Esophagus squamous epithelium (tissue), 5 donors: Measurements from ENCODE around the gene SLC28A3. TPM values are rescaled to one million over a fixed set of nuclear protein-coding genes. Genes with fewer than 3 reads are reported as not detected.

Experiments
- DNase-seq: peaks from one replicate; lab custom pipeline; 2025; lab: John Stamatoyannopoulos, UW
- H3K27ac ChIP-seq, 4 donors: fragments of 200-600 bp; sonication (generic); one replicate each; pipeline ENCODE4 v1.5.1; 2016 to 2019; ENCODE audit warnings: mild to moderate bottlenecking in 1 of 4
- H3K27me3 ChIP-seq, 4 donors: fragments of 200-600 bp; sonication (generic); 1 replicate in 3 of 4; 2 replicates in 1 of 4; pipeline versions ENCODE4 v1.5.1 to v1.6.0; 2017 to 2021; ENCODE audit warnings: antibody characterized with exemption in 1 of 4
- H3K36me3 ChIP-seq, 3 donors: fragments of 200-600 bp; sonication (generic); one replicate each; pipeline ENCODE4 v1.5.1; 2016 to 2019
- H3K4me1 ChIP-seq, 3 donors: fragments of 200-600 bp; sonication (generic); one replicate each; pipeline ENCODE4 v1.5.1; 2017 to 2019
- H3K4me3 ChIP-seq, 4 donors: fragments of 200-600 bp; sonication (generic); 1 replicate in 3 of 4; 2 replicates in 1 of 4; pipeline ENCODE4 v1.5.1; 2016 to 2019; ENCODE audit warnings: mild to moderate bottlenecking in 2 of 4, moderate library complexity in 1 of 4
- H3K9me3 ChIP-seq, 3 donors: fragments of 200-600 bp; sonication (generic); one replicate each; pipeline ENCODE4 v1.5.1; 2016 to 2019
- CTCF ChIP-seq, 6 experiments: fragments of 450-650 bp in 4 of 6; fragments of 200-600 bp in 2 of 6; sonication (generic) in 2 of 6; IDR thresholded peaks; one replicate each; pipeline ENCODE4 v1.5.1; 2016 to 2019; ENCODE audit warnings: antibody characterized with exemption in 6 of 6, mild to moderate bottlenecking in 4 of 6, moderate library complexity in 4 of 6
- POLR2A ChIP-seq, 4 donors: fragments of 450-650 bp; IDR thresholded peaks; one replicate each; pipeline ENCODE4 v1.6.1; 2017; ENCODE audit warnings: antibody characterized with exemption in 4 of 4, mild to moderate bottlenecking in 4 of 4, moderate library complexity in 3 of 4
- WGBS, 2 donors: methylation state at CpG; one replicate each; pipeline ENCODE4 v1.1.5; 2018; 5-methylcytosine and 5-hydroxymethylcytosine counted together
- intact Hi-C: fragments of 100-400 bp; cut with DNase I; formaldehyde crosslinking; loops from one replicate; pipeline ENCODE4 v1.15.0; 2022
- total RNA-seq, 4 donors: library from RNA; depleted of rRNA; stranded (reverse); fragments of >200 nt; gene quantifications; one replicate each; pipeline ENCODE4 v1.1.0, GENCODE V29; 2016
- donor health status: DM: yes; HTN: yes; CAD: no.

SLC28A3 gene
- total RNA-seq, 4 donors from 2014 or later = 0.95 to 16.1 (median 2.7) TPM

GRCh38 chr9:84277646-84278045 lies 62.9 kb downstream of the SLC28A3 start:
- H3K4me3 ChIP-seq = no peak overlapping the region
- no peaks in the 10 kb centered on the region for H3K9me3 ChIP-seq
- peaks cover 0 to 14% (median 0%) of the 10 kb centered on the region in 4 donors for H3K27me3 ChIP-seq
- H3K27ac ChIP-seq = no peak overlapping the region
- H3K4me1 ChIP-seq = no peaks in the 10 kb centered on the region
- TF ChIP-seq POLR2A (IDR thresholded peaks at IDR 0.05) (no peak), CTCF (IDR thresholded peaks at IDR 0.05) (no peak)
- intact Hi-C loops = no loop called here
- no peak for DNase-seq
- 63 to 82% methylated on average over 3 of the region's 3 CpGs for WGBS, 2 donors
- H3K36me3 ChIP-seq = peaks cover 0 to 15% (median 0%) of the 10 kb centered on the region in 3 donors

DNA sequence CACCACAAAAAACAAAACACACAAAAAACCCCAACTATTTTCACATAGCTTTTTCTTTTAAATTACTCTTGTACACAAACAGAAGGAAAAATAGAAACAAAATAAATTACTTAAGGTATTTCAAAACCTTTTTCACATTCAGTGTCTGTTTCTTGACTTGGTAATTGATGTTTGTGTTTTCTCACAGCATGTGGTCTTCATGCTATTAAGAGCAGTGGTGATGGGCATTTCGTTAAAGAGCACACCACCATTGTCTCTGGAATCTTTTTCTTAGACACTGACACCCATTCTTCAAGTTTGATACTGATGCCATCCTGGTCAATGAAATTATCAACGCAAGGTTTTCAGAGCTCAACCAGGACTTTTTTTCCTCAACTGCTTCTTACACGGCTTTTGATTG lies 63.8 kb downstream of the SLC28A3 start:
- Histone ChIP-seq H3K27ac (no peak overlapping the region), H3K27me3 (peaks cover 0 to 19% (median 0%) of the 10 kb centered on the region in 4 donors), H3K4me3 (no peak overlapping the region), H3K9me3 (no peaks in the 10 kb centered on the region), H3K4me1 (no peaks in the 10 kb centered on the region), H3K36me3 (peaks cover 0 to 15% (median 0%) of the 10 kb centered on the region in 3 donors)
- DNase-seq = no peak
- no peak for TF ChIP-seq CTCF (IDR thresholded peaks at IDR 0.05)
- TF ChIP-seq POLR2A (IDR thresholded peaks at IDR 0.05) = no peak
- 86 to 87% methylated on average over 3 of the region's 3 CpGs for WGBS, 2 donors
- intact Hi-C loops = no loop called here

DNA sequence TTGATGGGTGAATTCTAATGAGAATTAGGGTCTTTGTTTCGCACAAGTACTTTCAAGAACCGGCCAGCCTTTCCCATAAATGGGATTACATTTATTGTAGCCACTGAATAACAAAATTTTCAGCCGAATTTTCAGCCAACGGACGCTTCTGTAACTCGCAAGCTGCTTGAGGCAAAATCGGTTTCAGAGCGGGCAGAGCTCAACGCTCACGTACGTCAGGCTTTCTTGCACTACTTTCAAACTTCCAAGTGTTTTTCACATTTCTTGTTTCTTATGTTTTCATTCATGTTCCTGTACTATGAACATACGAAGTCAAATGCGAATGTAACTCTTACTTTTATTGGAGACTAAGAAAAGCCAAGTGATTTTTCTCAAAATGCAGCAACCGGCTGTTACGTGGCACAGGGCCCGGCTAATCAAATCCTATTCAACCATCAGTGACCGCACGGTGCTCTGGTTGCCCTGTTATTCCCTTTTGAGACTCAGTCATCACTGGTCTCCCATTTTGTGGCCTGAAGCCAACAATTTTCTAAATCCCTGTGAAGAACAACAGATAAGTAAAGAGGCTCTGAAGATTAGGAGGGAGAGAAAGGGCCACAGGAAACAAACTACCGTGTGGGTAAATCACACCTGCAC lies 68.5 kb downstream of the SLC28A3 start:
- intact Hi-C loops = no loop called here
- peak overlapping the region in 1 of 4 donors; percentile 19 for H3K27ac ChIP-seq
- TF ChIP-seq POLR2A (IDR thresholded peaks at IDR 0.05) = no peak
- no peak for TF ChIP-seq CTCF (IDR thresholded peaks at IDR 0.05)
- peak overlapping the region in 2 of 4 donors; percentile 22 to 47 for H3K4me3 ChIP-seq
- no peak for DNase-seq
- 67 to 71% methylated on average over 19 of the region's 19 CpGs for WGBS, 2 donors
- no peaks in the 10 kb centered on the region for H3K36me3 ChIP-seq
- H3K4me1 ChIP-seq = peaks cover 0 to 10% (median 0%) of the 10 kb centered on the region in 3 donors
- H3K27me3 ChIP-seq = peaks cover 0 to 24% (median 0%) of the 10 kb centered on the region in 4 donors
- H3K9me3 ChIP-seq = no peaks in the 10 kb centered on the region

GRCh38 chr9:84271531-84271900 lies 69.0 kb downstream of the SLC28A3 start:
- H3K27me3 ChIP-seq = peaks cover 0 to 24% (median 0%) of the 10 kb centered on the region in 4 donors
- intact Hi-C loops = no loop called here
- WGBS, 2 donors = 25 to 32% methylated on average over 10 to 17 of the region's 17 CpGs
- H3K4me3 ChIP-seq = peak overlapping the region in 2 of 4 donors; percentile 22 to 47
- DNase-seq = no peak
- TF ChIP-seq POLR2A (IDR thresholded peaks at IDR 0.05) (no peak), CTCF (IDR thresholded peaks at IDR 0.05) (no peak)
- peak overlapping the region in 1 of 4 donors; percentile 19 for H3K27ac ChIP-seq
- no peaks in the 10 kb centered on the region for H3K9me3 ChIP-seq
- no peaks in the 10 kb centered on the region for H3K36me3 ChIP-seq
- peaks cover 0 to 10% (median 0%) of the 10 kb centered on the region in 3 donors for H3K4me1 ChIP-seq

- peaks cover 0 to 10% (median 0%) of the 10 kb centered on the region in 3 donors for H3K4me1 ChIP-seq
- H3K36me3 ChIP-seq = no peaks in the 10 kb centered on the region
- TF ChIP-seq CTCF (IDR thresholded peaks at IDR 0.05) (no peak), POLR2A (IDR thresholded peaks at IDR 0.05) (no peak)
- WGBS, 2 donors = 55 to 67% methylated on average over 9 of the region's 9 CpGs
- intact Hi-C loops = no loop called here
- no peak for DNase-seq
- no peaks in the 10 kb centered on the region for H3K9me3 ChIP-seq
- no peak overlapping the region for H3K27ac ChIP-seq
- peak overlapping the region in 2 of 4 donors; percentile 22 to 47 for H3K4me3 ChIP-seq
- H3K27me3 ChIP-seq = peaks cover 0 to 24% (median 0%) of the 10 kb centered on the region in 4 donors
Observed at GRCh38 chr9:84270847-84271530, 69.6 kb downstream of the SLC28A3 start.
